CD4-positive, alpha-beta T cell treated with Interleukin-15 for 4 hours (primary cell): Measurements from ENCODE around the gene PPIP5K1.
"Not testable (repeated sequence)": the region's sequence is repeated elsewhere in the genome, so short reads cannot be mapped to it uniquely, and the experiment has no call there.

Experiments used
- DNase-seq: peaks from one replicate; pipeline ENCODE4 v3.0.0-alpha.2; 2020; ENCODE audit warnings: low spot score

PPIP5K1 gene

DNA sequence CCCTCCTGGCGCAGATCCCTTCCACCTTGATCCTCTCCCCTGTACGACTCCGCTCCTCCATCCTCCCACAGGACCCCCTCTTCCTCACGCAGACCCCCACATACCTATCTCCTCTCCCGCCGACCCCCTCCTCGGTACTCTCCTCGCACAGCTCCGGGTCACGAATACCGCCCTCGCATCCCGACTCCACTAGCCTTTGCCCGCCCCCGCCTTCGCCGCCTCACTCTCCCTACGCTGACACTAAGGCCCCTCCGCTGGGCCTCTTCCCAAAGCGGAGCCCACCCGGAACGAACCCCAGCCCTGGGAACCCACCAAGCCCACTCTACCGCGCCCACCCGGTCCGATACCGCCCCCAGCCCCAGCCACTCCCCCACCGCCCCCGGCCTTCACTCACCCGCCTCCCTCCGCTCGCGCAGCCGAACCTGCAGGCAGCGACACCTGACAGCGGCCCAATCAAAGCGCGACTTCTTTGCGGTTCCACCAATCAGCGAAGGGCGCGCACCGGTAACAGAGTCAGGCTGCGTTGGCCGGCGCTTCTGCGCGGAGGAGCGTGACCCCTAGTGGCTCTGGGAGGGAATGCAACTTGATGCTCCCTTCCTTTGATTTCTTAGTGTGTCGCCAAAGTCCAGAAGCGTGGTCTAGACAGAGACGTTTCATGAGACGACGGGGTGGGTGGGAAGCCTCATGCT lies at the start of gene PPIP5K1:
TSS of gene PPIP5K1 (minus strand) at position 431 of the 689 bp plus-strand sequence. CDS start 5,704 bp downstream, outside the sequence.
- not testable (repeated sequence) for DNase-seq

DNA sequence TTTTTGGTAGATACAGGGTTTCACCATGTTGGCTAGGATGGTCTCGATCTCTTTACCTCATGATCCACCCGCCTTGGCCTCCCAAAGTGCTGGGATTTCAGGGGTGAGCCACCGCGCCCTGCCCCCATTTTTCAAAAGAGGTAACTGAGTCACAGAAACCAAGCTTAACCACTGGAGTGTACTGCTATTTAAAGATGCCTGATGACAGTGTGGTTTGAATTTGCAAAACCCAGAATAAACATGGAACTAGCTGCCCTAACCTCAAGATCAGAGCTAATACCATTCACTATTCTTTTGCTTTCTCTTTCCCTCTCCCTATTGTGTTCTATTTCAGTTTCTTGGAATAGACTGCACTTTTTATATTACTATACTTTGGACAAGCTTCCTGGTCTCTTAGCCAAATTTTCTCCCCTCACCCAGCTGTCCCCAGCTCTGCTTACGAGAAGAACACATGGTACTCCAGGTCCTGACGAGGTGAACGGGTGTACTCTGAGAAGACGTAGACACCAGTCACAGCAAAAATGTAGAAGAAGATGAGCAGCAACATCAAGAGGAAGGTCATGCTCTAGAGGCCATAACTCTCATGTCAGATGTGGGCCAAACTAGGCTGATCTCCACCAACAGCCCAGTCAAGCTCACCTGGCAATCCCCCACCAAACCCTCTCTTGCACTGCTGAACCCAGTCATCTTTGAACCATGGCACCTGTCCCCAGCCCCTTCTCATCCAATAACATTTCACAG lies 48.6 kb upstream of the PPIP5K1 start:
- DNase-seq: not testable (repeated sequence)

DNA sequence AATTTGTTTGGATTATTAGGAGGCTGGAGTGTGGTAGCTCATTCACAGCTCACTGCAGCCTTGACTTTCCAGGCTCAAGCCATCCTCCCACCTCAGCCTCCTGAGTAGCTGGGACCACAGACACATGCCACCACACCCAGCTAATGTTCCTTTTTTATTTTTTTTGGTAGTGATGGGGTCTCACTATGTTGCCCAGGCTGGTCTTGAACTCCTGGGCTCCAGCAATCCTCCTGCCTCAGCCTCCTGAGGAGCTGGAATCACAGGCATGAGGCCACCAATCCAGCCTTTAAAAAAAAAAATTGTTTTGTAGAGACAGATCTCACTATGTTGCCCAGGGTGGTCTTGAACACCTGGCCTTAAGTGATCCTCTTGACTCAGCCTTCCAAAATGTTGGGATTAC lies 36.9 kb upstream of the PPIP5K1 start:
- DNase-seq: not testable (repeated sequence)

DNA sequence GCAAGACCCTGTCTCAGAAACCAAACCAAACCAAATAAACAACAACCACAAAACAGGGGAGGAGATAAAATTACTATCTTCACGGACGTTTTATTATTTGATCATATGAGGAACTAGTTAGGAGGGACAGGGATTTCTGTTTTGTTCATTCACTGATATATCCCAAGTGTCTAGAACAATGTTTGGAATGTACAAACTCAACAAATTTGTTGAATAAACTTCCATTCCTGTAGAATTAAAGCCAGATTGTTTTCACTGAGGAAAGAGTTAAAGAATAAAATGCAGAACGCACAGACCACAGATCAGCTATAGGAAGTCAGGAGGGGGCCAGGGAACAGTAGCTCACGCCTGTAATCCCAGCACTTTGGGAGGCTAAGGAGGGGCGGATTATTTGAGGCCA lies 35.1 kb upstream of the PPIP5K1 start:
- DNase-seq: no peak

DNA sequence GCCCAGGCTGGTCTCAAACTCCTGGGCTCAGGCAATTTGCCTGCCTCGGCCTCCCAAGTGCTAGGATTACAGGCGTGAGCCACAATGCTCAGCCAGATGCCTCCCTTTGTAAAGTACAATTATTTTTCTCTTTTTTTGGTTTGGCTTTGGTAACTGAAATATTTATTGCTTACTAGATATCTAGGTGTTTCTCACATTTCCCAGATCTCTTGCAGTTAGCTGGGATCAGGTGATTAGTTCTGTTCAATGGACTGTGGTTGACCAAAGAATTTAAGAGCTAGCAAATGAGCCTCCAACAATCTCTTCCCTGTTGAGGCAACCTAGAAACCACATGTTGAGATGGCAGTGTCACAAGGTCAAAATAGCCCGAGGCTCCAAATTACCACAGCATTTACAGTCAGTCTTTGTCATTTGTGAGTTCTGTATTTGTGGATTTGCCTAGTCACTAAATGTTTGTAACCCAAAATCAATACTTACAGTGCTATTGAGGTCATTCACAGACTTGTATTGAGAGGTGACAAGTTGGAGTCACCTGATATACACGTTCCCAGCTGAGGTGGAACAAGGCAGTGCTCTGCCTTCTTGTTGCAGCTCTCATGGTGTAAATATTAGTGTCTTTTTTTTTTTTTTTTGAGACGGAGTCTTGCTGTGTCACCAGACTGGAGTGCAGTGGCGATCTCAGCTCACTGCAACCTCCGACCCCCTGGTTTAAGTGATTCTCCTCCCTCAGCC lies 32.2 kb upstream of the PPIP5K1 start:
- DNase-seq: not testable (repeated sequence)

DNA sequence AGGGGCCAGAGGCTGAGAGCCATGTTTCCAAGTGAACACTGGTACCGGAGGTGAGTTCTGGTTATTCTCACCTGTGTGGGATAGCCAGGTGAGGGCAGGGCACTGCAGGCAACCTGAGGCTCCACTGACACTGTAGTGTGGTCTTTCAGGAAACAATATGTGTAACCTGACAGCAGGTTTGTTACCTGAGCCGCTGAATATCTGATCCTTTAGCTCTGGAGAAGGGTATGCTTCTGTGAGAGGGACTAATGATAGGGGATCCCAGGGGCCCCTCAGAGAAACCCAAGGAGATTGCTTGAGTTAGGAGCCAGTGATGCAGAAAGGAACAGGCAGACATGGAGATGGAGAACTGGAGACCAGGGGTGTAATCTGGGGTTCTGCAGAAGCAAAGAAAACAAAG lies 28.7 kb upstream of the PPIP5K1 start, which contains the start of gene STRC:
TSS of gene STRC (minus strand) at position 101 of the 400 bp plus-strand sequence. CDS start at position 23, 78 bp downstream.
- not testable (repeated sequence) for DNase-seq

DNA sequence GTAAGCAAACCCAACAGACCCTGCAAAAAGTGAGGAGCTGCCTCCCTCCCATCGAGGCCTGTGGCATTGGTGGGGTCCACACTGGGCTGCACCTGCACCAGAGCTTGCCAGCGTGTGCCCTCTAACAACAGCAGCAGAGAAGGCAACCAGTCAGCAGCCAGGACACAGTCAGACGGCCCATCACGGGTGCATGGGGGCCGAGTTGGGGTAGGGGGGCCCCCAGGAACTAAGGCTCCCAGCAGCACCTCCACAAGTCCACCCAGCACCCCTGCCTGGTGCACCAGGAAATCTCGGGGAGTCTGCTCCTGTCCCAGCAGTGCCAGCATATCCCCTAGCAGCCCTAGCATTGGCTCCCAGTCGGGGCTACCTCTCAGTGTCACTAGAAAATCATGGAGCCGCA lies 27.7 kb upstream of the PPIP5K1 start:
- not testable (repeated sequence) for DNase-seq

DNA sequence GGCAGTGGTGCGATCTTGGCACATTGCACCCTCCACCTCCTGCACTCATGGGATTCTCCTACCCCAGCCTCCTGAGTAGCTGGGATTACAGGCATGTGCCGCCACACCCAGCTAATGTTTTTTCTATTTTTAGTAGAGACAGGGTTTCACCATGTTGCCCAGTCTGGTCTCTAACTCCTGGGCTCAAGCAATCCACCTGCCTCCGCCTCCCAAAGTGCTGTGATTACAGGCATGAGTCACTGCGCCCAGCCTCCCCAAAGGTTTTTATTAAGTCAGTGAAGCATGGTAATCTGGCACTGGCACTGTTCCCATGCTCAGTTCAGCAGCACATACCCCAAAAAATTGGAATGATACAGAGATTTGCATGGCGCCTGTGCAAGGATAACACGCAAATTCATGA lies 12.2 kb upstream of the PPIP5K1 start:
- DNase-seq: not testable (repeated sequence)

DNA sequence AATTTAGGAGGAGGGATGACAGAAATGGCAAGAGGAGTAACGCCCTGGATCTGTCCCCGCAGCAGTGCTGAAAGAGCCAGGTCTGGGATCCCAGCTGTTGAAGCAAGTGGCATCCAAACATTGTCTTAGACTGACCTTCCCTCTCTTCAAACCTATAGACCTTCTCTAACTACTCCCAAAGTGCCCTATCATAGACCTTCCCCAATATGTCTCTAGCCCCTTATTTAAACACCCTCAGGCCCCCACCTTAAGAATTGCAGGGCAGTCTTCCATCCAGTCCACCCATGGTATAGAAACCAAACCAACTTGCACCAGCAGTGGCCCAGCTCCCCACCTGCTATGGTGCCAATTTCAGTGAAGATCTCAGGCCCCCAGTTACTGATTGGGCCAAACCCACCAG lies 10.2 kb upstream of the PPIP5K1 start:
- DNase-seq: not testable (repeated sequence)

DNA sequence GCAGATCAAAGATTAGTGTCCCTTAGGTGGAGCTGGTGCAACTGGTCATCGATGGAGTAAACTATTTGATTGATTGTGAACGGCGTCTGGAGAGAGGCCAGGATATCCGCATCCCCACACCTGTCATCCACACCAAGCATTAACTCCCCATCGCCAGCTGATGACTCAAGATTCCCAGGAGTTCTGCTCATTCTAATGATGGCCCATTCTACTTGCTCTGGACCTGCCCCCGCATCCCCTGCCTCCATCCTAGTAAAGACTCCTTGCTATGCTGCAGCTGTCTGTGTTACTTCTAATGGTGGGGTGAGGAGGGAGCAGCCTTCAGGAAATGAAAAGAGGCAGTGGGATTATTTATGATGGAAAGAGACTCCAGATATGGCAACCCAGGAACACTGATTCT lies 9.1 kb upstream of the PPIP5K1 start:
- not testable (repeated sequence) for DNase-seq

DNA sequence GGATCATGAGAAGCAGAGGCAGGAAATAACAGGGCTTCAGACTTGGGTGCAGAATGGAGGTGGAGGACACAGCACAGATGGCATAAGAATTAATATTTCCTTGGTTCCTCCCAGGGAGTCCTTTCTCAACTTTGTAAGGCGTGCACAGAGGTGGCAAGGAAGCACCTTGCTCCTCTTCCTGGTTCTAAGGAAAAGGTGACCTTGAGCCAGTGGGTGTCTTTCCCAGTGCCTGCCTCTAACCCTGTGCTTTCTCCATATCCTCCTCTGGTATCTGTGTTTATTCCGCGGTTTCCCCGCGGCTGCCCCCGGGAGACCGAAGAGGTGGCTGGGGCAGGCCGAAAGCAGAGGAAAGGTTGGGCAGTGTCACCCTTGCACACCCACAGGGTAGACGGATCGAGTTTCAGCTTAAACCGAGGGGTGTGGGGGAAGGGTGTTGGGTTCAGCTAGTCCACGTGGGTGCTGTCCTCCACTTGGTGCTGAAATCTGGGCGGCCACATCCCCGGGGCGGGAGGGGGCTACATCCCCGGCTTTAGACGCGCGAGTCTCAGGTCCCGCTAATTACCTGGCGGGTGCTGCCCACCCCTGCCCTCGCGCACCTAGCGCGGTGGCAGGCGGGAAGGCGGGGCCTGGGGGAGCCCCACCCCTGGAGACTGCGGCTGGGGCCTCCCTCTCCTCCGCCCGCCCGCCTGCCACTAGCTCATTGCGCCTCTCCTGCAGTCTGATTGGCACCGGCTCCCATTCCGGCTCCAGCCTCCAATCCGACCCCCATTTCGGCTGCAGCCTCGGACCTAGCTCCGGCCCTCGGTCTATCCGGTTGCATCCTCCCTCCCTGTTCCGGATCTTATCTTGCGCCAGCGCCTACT lies 3.6 kb upstream of the PPIP5K1 start, which contains the start of gene CKMT1B:
TSS of gene CKMT1B (plus strand) at position 700 of the 863 bp plus-strand sequence. CDS start 192 bp downstream, outside the sequence.
- DNase-seq: not testable (repeated sequence)

DNA sequence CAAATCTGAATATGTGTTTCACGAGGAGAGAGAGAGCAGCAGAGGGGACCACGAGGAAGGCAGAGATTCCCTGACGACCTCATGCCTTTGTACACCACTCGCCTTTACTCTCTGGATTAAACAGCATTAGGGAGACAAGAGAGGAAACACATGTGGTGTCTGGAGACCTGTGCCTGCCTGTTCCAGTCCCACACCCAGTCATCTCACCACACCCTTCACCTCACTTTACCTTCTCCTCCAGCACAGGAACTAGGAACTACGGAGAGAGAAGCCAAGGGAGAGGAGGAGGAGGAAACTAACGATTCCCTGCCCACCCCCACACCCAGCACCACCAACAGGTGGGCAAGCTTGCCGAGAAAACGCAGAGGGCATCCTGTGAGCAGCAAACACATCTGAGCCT lies 2.8 kb upstream of the PPIP5K1 start:
- DNase-seq: not testable (repeated sequence)

DNA sequence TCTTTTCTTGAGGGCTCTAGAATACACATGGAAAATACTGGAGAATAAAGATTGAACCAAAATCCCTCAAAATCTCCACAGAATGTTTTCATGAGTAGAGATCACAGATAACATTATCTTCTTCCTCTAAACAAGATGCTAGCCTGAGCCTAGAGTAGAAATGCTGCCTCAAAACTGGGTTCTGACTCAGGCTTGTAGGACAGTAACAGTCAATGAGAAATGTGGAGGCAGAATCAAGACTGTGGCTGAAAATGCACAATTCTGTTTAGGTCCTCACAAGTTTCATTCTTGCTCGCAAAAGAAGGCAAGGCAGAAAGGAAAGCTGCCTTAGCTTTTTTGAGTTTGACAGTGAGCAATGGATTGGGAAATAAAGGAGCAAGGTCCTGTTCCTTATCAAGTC lies 15.4 kb downstream of the PPIP5K1 start:
- DNase-seq: not testable (repeated sequence)

DNA sequence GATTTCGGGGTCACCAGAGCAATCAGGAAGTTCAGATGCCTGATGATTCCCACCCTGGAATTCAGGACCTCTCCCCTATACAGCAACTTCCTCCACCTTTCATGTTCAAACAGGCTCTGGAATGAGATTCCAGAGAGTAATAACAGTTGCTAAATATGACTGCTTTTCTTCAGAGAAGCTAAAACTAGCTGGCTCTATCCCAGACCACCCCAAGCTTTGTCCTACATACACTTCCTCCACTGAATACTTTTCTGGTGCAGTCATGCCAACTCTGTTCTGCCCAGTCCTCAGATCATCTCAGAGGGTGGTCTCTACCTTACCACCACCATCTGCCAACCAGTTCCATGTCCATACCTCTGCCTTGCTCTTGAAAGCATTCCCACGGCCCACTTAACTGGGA lies 23.4 kb downstream of the PPIP5K1 start:
- not testable (repeated sequence) for DNase-seq

DNA sequence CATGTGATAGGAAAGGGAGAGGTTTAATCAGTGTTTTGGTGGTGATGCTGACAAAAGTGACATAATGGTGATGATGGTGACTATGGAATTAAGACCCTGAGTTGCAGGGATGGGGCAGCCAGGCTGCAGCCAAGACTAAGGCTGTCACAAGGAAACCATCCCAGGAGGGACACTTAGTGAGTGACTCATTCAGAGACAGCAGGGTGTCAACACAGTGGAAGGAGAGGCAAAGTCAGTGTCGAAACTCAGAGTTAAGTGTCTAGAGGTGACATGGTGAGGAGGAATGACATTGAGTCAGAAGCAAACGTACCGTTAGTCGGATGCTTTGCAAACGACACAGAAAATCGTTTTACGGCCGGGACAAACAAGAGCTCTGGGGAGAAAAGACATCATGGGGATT lies 26.2 kb downstream of the PPIP5K1 start:
- DNase-seq: not testable (repeated sequence)

DNA sequence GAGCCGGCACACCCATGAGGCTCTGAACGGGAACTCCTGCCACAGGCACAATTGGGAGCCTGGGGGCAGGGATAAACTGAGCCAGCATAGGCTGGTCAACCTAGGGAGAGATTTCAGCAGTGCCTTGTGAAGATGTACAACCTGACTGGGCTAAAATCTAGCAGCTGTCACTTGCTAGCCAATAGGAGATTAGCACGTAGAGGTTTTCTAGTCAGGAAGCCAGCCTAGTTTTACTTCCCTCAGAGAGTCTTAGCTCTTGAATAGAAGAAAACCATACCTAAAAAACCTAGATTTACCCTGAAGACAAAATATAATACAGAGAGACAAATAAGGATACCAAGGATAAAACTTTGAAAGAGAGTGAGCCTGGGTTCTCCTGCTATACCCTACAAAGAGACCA lies 27.3 kb downstream of the PPIP5K1 start:
- not testable (repeated sequence) for DNase-seq

DNA sequence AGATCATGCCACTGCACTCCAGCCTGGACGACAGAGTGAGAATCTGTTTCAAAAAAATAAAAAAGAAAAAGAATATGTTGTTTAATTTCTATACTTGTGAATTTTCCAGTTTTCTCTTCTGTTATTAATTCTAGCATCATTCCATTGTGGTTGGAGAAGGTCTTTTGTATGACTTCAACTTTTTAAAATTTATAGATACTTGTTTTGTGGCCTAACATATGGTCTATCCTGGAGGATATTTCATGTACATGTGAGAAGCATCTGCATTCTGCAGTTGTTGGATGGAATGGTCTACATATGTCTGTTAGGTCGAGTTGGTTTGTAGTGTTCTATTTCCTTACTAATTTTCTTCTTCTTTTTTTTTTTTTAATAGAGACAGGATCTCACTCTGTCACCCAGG lies 37.0 kb downstream of the PPIP5K1 start:
- no peak for DNase-seq

DNA sequence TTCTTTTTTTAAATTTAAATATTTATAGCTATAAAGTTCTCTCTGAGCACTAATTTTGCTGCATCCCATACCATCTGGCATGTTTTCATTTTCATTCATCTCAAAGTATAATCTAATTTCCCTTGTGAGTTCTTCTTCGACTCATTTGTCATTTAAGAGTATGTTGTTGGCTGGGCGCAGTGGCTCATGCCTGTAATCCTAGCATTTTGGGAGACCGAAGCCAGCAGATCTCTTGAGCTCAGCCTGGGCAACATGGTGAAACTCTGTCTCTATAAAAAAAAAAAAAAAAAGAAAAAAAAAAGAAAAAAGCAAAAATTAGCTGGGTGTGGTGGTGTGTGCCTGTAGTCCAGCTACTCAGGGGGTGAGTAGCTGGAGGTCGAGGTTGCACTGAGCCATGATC lies 37.8 kb downstream of the PPIP5K1 start:
- no peak for DNase-seq

DNA sequence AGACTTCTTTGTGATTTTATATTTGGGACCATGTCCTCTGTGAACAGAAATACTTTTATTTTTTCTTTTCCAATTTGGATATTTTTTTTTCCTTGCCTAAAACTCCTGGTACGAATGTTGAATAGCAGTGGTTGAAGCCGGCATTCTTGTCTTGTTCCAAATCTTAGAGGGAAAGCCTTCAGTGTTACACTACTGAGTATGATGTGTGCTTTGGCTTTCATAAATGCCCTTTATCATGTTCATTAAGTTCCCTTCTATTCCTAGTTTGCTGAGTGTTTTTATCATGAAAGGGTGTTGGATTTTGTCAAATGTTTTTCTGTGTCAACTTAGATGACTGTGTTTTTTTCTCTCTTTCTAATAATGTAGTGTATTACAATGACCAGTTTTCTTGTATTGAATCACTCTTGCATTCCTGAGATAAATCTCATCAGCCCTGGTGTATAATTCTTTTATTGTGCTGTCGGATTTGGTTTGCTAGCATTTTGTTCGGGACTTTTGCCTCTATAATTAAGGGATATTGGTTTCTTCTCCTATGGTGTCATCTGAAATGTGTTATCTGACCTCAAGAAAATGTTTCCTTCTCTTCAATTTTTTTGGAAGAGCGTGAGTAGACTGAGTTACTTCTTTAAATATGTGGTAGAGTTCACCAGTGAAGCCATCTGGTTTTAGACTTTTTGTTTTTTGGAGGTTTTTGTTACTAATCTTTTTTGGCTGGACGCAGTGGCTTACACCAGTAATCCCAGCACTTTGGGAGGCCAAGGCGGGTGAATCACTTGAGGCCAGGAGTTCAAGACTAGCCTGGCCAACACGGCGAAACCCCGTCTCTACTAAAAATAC lies 39.3 kb downstream of the PPIP5K1 start:
- no peak for DNase-seq

DNA sequence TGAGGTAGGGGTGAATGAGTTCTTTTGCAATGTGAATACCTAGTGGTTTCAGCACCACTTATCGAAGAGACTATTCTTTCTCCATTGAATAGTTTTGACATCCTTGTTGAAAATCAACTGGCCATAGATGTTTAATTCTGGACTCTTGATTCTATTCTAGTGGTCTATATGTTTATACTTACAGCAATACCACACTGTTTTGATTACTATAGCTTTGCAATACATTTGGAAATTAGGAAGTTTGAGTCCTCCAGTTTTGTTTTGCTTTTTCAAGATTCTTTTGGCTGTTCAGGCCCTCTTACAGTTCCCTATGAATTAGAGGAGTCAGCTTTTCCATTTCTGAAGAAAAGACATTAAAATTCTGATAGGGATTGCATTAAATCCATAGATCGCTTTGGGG lies 42.5 kb downstream of the PPIP5K1 start:
- no peak for DNase-seq

DNA sequence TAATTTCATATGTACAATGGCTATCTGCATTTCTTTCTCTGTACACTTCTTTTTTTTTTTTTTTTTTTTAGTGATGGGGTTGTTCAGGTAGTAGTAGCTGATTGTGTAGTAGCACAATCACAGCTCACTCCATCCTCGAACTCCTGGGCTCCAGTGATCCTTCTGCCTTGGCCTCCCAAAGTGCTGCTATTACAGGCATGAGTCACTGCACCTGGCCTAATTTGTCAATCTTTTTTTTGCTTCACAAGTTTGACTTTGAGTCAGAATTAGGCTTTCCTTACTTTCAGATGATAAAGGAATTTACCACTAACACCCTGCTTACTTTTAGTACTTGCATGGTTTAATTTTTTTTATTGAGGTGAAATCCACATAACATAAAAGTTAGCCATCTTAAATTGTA lies 44.6 kb downstream of the PPIP5K1 start:
- no peak for DNase-seq
